GM18873 (cell line): ENCODE measurements around the gene HDDC3.

Source experiments
- ATAC-seq: cut with Tn5 transposase; IDR thresholded peaks from one replicate; pipeline ENCODE4 v1.9.1; 2021; ENCODE audit warnings: mild to moderate bottlenecking, moderate library complexity, moderate number of reproducible peaks; ENCODE audit not compliant: unreplicated experiment, low FRiP score

Gene HDDC3, protein sequence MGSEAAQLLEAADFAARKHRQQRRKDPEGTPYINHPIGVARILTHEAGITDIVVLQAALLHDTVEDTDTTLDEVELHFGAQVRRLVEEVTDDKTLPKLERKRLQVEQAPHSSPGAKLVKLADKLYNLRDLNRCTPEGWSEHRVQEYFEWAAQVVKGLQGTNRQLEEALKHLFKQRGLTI

GRCh38 chr15:90931828-90932659 is at the start of gene HDDC3:
TSS of gene HDDC3 (minus strand) at chr15:90932549. CDS start at chr15:90932540, 9 bp downstream.
- ATAC-seq: peak; percentile 48

DNA sequence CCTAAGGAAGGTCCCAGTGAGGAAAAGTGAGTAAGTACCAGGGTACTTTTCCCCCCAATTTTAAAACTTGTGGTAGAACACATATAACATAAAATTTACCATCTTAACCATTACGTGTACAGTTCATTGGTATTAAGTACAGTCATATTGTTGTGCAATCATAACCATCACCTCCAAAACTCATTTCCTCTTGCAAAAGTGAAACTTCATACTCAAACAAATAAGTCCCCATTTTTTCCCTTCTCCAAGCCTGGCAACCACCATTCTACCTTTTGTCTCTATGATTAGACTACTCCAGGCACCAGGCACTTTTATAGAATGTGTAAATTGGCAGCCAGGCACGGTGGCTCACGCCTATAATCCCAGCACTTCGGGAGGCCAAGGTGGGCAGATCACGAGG is 49.8 kb upstream of the HDDC3 start:
- no peak for ATAC-seq

GRCh38 chr15:90981681-90982080 is 49.3 kb upstream of the HDDC3 start:
- ATAC-seq: no peak

GRCh38 chr15:90979582-90979981 is 47.2 kb upstream of the HDDC3 start:
- ATAC-seq: no peak

- no peak for ATAC-seq
These were observed 41.9 kb upstream of the HDDC3 start for GRCh38 chr15:90974216-90974615.

DNA sequence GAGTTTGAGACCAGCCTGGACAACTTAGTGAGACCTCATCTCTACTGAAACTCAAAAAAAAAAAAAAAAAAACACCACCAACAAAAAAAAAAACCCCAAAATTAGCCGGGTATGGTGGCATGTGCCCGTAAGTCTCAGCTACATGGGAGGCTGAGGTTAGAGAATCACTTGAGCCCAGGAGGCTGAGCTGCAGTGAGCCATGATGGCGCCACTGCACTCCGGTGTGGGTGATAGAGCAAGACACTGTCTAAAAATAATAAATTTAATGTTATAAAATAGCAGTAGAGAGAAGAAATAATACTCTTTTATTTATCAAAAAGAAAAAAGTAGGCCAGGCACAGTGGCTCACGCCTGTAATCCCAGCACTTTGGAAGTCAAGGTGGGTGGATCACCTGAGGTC is 39.8 kb upstream of the HDDC3 start:
- ATAC-seq: no peak

GRCh38 chr15:90970274-90970673 is 37.9 kb upstream of the HDDC3 start:
- no peak for ATAC-seq

GRCh38 chr15:90968434-90968833 is 36.1 kb upstream of the HDDC3 start:
- no peak for ATAC-seq

DNA sequence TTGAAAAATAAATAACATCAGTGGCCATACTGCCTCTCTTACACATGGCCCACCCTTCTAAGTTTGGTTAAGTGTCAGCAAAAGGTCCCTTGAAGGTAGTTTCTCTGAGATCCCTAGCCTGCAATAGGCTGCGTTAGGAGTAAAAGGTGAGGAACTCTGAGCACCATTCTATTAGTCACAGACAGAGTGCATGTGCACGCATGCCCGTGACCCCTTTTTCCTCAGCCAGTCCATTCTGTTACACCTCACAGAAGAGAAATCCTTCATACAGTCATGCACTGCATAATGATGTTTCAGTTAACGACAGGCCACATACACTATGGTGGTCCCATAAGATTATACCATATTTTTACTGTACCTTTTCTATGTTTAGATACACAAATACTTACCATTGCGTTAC is 34.9 kb upstream of the HDDC3 start:
- ATAC-seq: no peak

- ATAC-seq: no peak
These were observed 33.9 kb upstream of the HDDC3 start for GRCh38 chr15:90966262-90966661.

DNA sequence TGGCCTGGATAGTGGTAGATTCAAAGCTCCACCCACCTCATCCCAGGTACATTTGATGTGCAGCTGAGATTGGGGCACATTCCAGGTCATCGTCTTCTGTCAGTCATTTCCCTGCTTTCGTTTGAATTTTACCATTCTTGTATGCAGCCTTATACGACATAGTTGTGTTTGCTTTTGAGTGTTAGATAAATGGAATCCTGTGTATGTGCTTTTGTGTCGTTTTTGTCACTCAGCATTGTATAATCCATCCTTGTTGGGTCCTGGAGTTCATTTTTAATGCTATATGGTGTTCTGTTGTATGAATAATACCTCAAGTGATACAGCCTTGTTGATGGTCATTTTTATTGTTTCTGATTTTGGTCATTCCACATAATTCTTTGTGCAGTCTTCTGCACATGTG is 29.7 kb upstream of the HDDC3 start:
- ATAC-seq: no peak

GRCh38 chr15:90960298-90961091 is 28.1 kb upstream of the HDDC3 start:
- no peak for ATAC-seq

DNA sequence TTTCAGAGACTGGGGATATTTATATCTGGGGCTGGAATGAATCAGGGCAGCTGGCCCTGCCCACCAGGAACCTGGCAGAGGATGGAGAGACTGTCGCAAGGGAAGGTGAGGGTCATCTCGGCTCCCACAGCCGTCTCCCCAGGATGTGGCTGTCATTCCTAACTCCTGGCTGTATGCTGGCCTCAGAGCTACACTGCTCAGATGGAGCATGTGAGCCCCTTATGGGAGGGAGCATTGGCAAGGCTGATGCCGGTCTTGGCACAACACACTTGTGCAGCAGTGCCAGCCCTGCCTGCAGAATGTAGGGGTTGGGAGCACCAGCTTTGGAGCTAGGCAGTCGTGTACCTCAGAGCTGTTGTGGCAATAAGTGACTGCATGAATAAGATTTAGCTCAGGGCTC is 27.5 kb upstream of the HDDC3 start:
- ATAC-seq: no peak

- ATAC-seq: no peak
These were observed 26.8 kb upstream of the HDDC3 start for GRCh38 chr15:90959028-90959595.

DNA sequence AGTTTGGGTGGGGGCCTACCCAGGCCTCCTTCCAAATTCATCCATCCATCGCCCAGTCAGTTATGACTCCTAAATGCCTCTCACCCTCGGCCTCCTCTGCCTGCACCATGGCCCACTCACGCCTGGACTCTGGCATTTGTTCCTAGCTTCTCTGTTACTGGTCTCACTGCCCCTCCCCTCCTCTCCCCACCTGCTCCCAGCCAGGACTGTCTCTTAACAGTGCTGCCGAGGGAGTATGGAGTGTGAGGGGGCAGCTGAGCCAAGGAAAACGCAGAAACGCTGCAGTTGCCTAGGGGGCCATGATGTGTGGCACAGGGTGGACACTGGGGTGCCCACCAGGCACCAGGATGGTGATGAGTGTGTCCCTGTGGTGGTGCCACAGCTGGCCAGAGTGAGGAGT is 25.4 kb upstream of the HDDC3 start:
- ATAC-seq: no peak

GRCh38 chr15:90957031-90957790 is 24.9 kb upstream of the HDDC3 start:
- ATAC-seq: no peak

DNA sequence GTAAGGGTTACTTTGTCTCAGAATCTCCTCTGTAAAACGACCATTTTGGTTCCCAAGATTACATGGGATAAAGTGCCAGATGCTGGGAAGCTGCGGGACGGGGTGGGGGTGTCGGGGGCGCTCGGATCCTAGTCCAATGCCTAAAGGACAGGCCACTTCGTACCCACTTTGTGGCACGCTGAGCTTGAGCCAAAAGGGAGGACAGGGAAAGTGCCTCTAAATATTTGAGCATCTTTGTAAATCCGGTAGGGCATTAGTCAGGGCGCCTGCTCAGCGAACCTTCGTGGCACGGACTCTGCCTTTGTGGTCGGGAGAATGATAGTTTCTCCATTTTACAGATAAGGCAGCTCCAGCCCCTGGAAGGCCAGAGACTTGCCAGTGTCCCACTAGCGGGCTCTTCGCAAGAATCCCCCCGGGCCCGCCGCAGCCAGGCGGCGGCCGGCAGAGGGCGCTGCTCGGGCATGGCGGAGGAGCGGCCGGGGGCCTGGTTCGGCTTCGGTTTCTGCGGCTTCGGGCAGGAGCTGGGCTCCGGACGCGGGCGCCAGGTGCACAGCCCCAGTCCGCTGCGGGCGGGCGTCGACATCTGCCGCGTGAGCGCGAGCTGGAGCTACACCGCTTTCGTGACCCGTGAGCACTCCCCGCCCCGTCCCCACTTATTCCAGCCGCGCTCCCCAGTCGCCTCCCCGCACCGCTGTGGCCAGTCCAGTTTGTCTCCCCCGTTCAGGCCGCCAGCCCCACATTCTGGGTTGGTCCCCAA is 24.1 kb upstream of the HDDC3 start:
- ATAC-seq: no peak

GRCh38 chr15:90955624-90956273 is 23.4 kb upstream of the HDDC3 start:
- ATAC-seq: no peak
